K562 (cell line): ENCODE measurements around the gene CMSS1. TPM values are rescaled to one million over a fixed set of nuclear protein-coding genes. Genes with fewer than 3 reads are reported as not detected.

Experiments used
- CHCHD3 ChIP-seq: fragments of 250-450 bp; sonication (Bioruptor Pico); IDR thresholded peaks from 2 replicates; pipeline ENCODE4 v2.1.2; 2022; ENCODE audit warnings: mild to moderate bottlenecking
- HINFP ChIP-seq: fragments of 450-650 bp; conservative IDR thresholded peaks from 2 replicates; pipeline ENCODE4 v1.6.1; 2016; ENCODE audit warnings: missing genetic modification characterization, low read depth, mild to moderate bottlenecking, control low read depth, missing compliant biosample characterization
- JUND ChIP-seq, 2 experiments: IDR thresholded peaks; 2 replicates in 1 of 2; 3 replicates in 1 of 2; pipeline ENCODE4 v1.6.1; 2011; ENCODE audit warnings: borderline replicate concordance in 2 of 2, low read depth in 2 of 2, low read length in 2 of 2, improper control_type of control experiment in 1 of 2, missing biosample characterization in 1 of 2, missing genetic modification characterization in 1 of 2, missing genetic modification reagents in 1 of 2
- NFIC ChIP-seq: fragments of 450-650 bp; IDR thresholded peaks from 2 replicates; pipeline ENCODE4 v1.6.1; 2017; ENCODE audit warnings: mild to moderate bottlenecking, inconsistent platforms
- NR2C2 ChIP-seq, 2 experiments: fragments of 200-800 bp in 1 of 2; sonication (Bioruptor generic) in 1 of 2; sonication (generic) in 1 of 2; formaldehyde crosslinking in 1 of 2; IDR thresholded peaks; 2 replicates each; pipeline versions ENCODE4 v1.6.1 to v1.8.0; 2016 to 2022; ENCODE audit warnings: mild to moderate bottlenecking in 1 of 2, missing compliant biosample characterization in 1 of 2, missing genetic modification characterization in 1 of 2, missing genetic modification reagents in 1 of 2
- PHB ChIP-seq: fragments of 250-450 bp; sonication (Bioruptor Pico); IDR thresholded peaks from 2 replicates; pipeline ENCODE4 v1.5.0; 2021
- POLR2H ChIP-seq: IDR thresholded peaks from 2 replicates; pipeline ENCODE4 v1.6.1; 2016; ENCODE audit warnings: missing genetic modification characterization, low read depth, mild to moderate bottlenecking, control low read depth, missing compliant biosample characterization, moderate library complexity
- TAF7 ChIP-seq: fragments of 450-650 bp; IDR thresholded peaks from 2 replicates; pipeline ENCODE4 v1.6.1; 2016; ENCODE audit warnings: missing genetic modification characterization, missing compliant biosample characterization
- ZNF174 ChIP-seq: fragments of 250-450 bp; sonication (Bioruptor Pico); IDR thresholded peaks from 2 replicates; pipeline ENCODE4 v1.4.0; 2020; ENCODE audit warnings: mild to moderate bottlenecking
- ZNF395 ChIP-seq: fragments of 200-800 bp; sonication (Bioruptor generic); IDR thresholded peaks from 2 replicates; pipeline ENCODE4 v1.6.1; 2017; ENCODE audit warnings: missing genetic modification characterization, missing compliant biosample characterization
- ZNF592 ChIP-seq: fragments of 450-650 bp; IDR thresholded peaks from 2 replicates; pipeline ENCODE4 v1.6.1; 2017; ENCODE audit warnings: antibody characterized with exemption, mild to moderate bottlenecking
- polyA plus RNA-seq, 8 experiments: library from polyadenylated mRNA; depleted of rRNA in 4 of 8; stranded (reverse) in 5 of 8; unstranded in 3 of 8; fragments of >200 nt; fragmentation: Nextera tagmentation in 2 of 8; fragmentation: Illumina TruSeq in 1 of 8; extraction: Ambion mirVana in 2 of 8; extraction: Trizol in 1 of 8; gene quantifications; 2 replicates each; pipeline versions ENCODE4 v1.2.1 to v1.2.3, GENCODE V29; 2011 to 2014; ENCODE audit warnings: inconsistent platforms in 1 of 8, missing spikeins in 1 of 8
- total RNA-seq, 7 experiments: library from RNA; depleted of rRNA in 6 of 7; stranded (reverse); fragments of >200 nt in 6 of 7; fragmentation: Illumina TruSeq in 2 of 7; extraction: Trizol in 2 of 7; gene quantifications; 2 replicates each; pipeline versions ENCODE4 v1.2.1 to v1.2.3, GENCODE V29; 2011 to 2021; ENCODE audit warnings: low replicate concordance in 1 of 7

The CMSS1 gene
- total and polyA plus RNA-seq, 9 of the 15 experiments (the other 6 are each of a cell fraction or from before 2014, with no cell fraction given) = 46.9 to 109 (median 72.3) TPM

- peak; percentile 18; the same call in 1 of the 2 replicates for TF ChIP-seq ZNF395 (CRISPR knock-in tag)
- peak; percentile 47; the same call in 1 of the 2 replicates for TF ChIP-seq ZNF592
- no peak for TF ChIP-seq CHCHD3
- TF ChIP-seq HINFP (tag) = no peak
- no peak for TF ChIP-seq TAF7 (tag)
- TF ChIP-seq ZNF174 (CRISPR knock-in tag) = no peak
- TF ChIP-seq NFIC = peak; percentile 37
- no peak for TF ChIP-seq PHB
- peak; percentile 54; the same call in 1 of the 2 replicates for TF ChIP-seq JUND (IDR thresholded peaks at IDR 0.05; ENCODE audit: borderline replicate concordance, low read depth, low read length)
- peak; percentile 53; the same call in 2 of the 3 replicates for TF ChIP-seq JUND (tag; IDR thresholded peaks at IDR 0.05; ENCODE audit: borderline replicate concordance, low read depth, low read length)
- peak; percentile 67 for TF ChIP-seq POLR2H (tag)
- TF ChIP-seq NR2C2 (CRISPR knock-in tag; IDR thresholded peaks at IDR 0.05) = no peak
- TF ChIP-seq NR2C2 (tag; IDR thresholded peaks at IDR 0.05) = peak; percentile 76
These were observed 103.1 kb downstream of the CMSS1 start (continued) for GRCh38 chr3:99920481-99921376.
